Spleen (tissue), 11 donors: ENCODE data around the gene TGM3. TPM values are rescaled to one million over a fixed set of nuclear protein-coding genes. Genes with fewer than 3 reads are reported as not detected.

Experiments
- DNase-seq: peaks from one replicate; pipeline ENCODE4 v3.0.0-alpha.2; 2020
- H3K27ac ChIP-seq, 8 donors: fragments of 200-600 bp; sonication (generic) in 7 of 8; 1 replicate in 4 of 8; 2 replicates in 4 of 8; pipeline versions ENCODE4 v1.5.0 to v1.8.0; 2016 to 2021; ENCODE audit warnings: inconsistent platforms in 4 of 8, mild to moderate bottlenecking in 4 of 8, moderate library complexity in 1 of 8
- H3K27me3 ChIP-seq, 7 donors: fragments of 200-600 bp; sonication (generic) in 6 of 7; replicated peaks in 1 of 7; 1 replicate in 4 of 7; 2 replicates in 3 of 7; pipeline versions ENCODE4 v1.5.0 to v1.8.0; 2016 to 2021; ENCODE audit warnings: inconsistent platforms in 3 of 7, mild to moderate bottlenecking in 1 of 7
- H3K36me3 ChIP-seq, 6 donors: fragments of 200-600 bp; sonication (generic) in 5 of 6; 1 replicate in 4 of 6; 2 replicates in 2 of 6; pipeline versions ENCODE4 v1.5.0 to v1.8.0; 2016 to 2021; ENCODE audit warnings: inconsistent platforms in 2 of 6
- H3K4me1 ChIP-seq, 6 donors: fragments of 200-600 bp; sonication (generic) in 5 of 6; 1 replicate in 3 of 6; 2 replicates in 3 of 6; pipeline versions ENCODE4 v1.5.0 to v1.8.0; 2016 to 2021; ENCODE audit warnings: inconsistent platforms in 3 of 6
- H3K4me3 ChIP-seq, 8 donors: fragments of 200-600 bp; sonication (generic) in 7 of 8; 1 replicate in 4 of 8; 2 replicates in 4 of 8; pipeline versions ENCODE4 v1.5.0 to v1.8.0; 2016 to 2021; ENCODE audit warnings: inconsistent platforms in 4 of 8, mild to moderate bottlenecking in 4 of 8, moderate library complexity in 2 of 8
- H3K9me3 ChIP-seq, 8 donors: fragments of 200-600 bp; sonication (generic) in 7 of 8; 1 replicate in 4 of 8; 2 replicates in 4 of 8; pipeline versions ENCODE4 v1.5.0 to v1.8.0; 2016 to 2021; ENCODE audit warnings: inconsistent platforms in 4 of 8
- CTCF ChIP-seq, 11 experiments: fragments of 200-600 bp in 7 of 11; fragments of 450-650 bp in 4 of 11; sonication (generic) in 4 of 11; IDR thresholded peaks in 8 of 11; conservative IDR thresholded peaks in 3 of 11; 1 replicate in 7 of 11; 2 replicates in 4 of 11; pipeline versions ENCODE4 v1.4.0 to v1.8.0; 2016 to 2021; ENCODE audit warnings: antibody characterized with exemption in 11 of 11, inconsistent platforms in 4 of 11, mild to moderate bottlenecking in 1 of 11
- POLR2A ChIP-seq, 3 donors: fragments of 450-650 bp; IDR thresholded peaks; one replicate each; pipeline ENCODE4 v1.5.1; 2017; ENCODE audit warnings: antibody characterized with exemption in 3 of 3, mild to moderate bottlenecking in 1 of 3
- POLR2AphosphoS5 ChIP-seq, 3 donors: sonication (generic); formaldehyde crosslinking; IDR thresholded peaks; one replicate each; pipeline ENCODE4 v1.5.1; 2017; ENCODE audit warnings: antibody characterized with exemption in 3 of 3
- WGBS, 5 donors: extraction: QIAGEN DNeasy Blood & Tissue Kit in 3 of 5; methylation state at CpG; one replicate each; pipeline versions ENCODE4 v1.1.5 to v1.1.7; 2013 to 2018; 5-methylcytosine and 5-hydroxymethylcytosine counted together
- intact Hi-C: fragments of 100-400 bp; cut with DNase I; formaldehyde crosslinking; loops from one replicate; pipeline ENCODE4 v1.15.0; 2023; ENCODE audit warnings: low total_unique reads
- polyA plus RNA-seq, 3 donors: library from polyadenylated mRNA; stranded (reverse); fragments of 200-250 nt; gene quantifications; one replicate each; pipeline ENCODE4 v1.2.1, GENCODE V29; 2013
- total RNA-seq, 7 donors: library from RNA; depleted of rRNA in 3 of 7; stranded (reverse); fragments of >200 nt in 3 of 7; fragmentation: NEBNext Ultra II Directional in 4 of 7; extraction: Animal tissue kit (Norgen Biotek cat#: 25700) in 4 of 7; gene quantifications; one replicate each; pipeline versions ENCODE4 v1.1.0 to v1.2.1, GENCODE V29; 2016 to 2021
- donor health status: healthy with polysubstance abuse.
- donor health status: DM: no; HTN: no; CAD: no; lungs with moderate emphysema.
- donor health status: DM: no; HTN: no; CAD: no.
- donor health status: Bipolar disorder and iron deficiency.
- donor health status: healthy.
- donor health status: DM: no; HTN: no; CAD: no.
- donor health status: DM: yes; HTN: yes; CAD: no.

Gene TGM3
- total and polyA plus RNA-seq, 10 donors, result 0.09 to 0.64 (median 0.43) TPM; not detected in 3

GRCh38 chr20:2374346-2375125, 78.7 kb downstream of the TGM3 start:
- no peaks in the 10 kb centered on the region for H3K9me3 ChIP-seq
- H3K4me1 ChIP-seq, result peaks cover 0 to 8% (median 4%) of the 10 kb centered on the region in 6 donors
- H3K27ac ChIP-seq, result no peak overlapping the region
- WGBS, 5 donors, result 73 to 87% (median 86%) methylated on average over 7 to 9 of the region's 9 CpGs
- no peak for DNase-seq
- H3K4me3 ChIP-seq, result no peak overlapping the region
- intact Hi-C loops, result no loop called here
- H3K36me3 ChIP-seq, result no peaks in the 10 kb centered on the region
- no peak for TF ChIP-seq POLR2AphosphoS5 (IDR thresholded peaks at IDR 0.05)
- no peak for TF ChIP-seq POLR2A (IDR thresholded peaks at IDR 0.05)
- TF ChIP-seq CTCF (IDR thresholded peaks at IDR 0.05 in 8 of 11, conservative IDR thresholded peaks at IDR 0.05 in 3 of 11), result no peak
- peaks cover 0 to 40% (median 0%) of the 10 kb centered on the region in 7 donors for H3K27me3 ChIP-seq

- TF ChIP-seq POLR2AphosphoS5 (IDR thresholded peaks at IDR 0.05) (no peak), CTCF (IDR thresholded peaks at IDR 0.05 in 8 of 11, conservative IDR thresholded peaks at IDR 0.05 in 3 of 11) (no peak), POLR2A (IDR thresholded peaks at IDR 0.05) (no peak)
- no peak overlapping the region for H3K4me3 ChIP-seq
- H3K4me1 ChIP-seq, result peaks cover 0 to 13% (median 6%) of the 10 kb centered on the region in 6 donors
- H3K36me3 ChIP-seq, result no peaks in the 10 kb centered on the region
- intact Hi-C loops, result no loop called here
- H3K27me3 ChIP-seq, result peaks cover 0 to 22% (median 0%) of the 10 kb centered on the region in 7 donors
- no peak overlapping the region for H3K27ac ChIP-seq
- no peaks in the 10 kb centered on the region for H3K9me3 ChIP-seq
- DNase-seq, result no peak
- WGBS, 5 donors, result 90 to 96% (median 91%) methylated on average over 7 of the region's 7 CpGs
These were observed 83.1 kb downstream of the TGM3 start for GRCh38 chr20:2378893-2379292.

- H3K4me3 ChIP-seq, result no peak overlapping the region
- H3K27ac ChIP-seq, result no peak overlapping the region
- no peak for TF ChIP-seq POLR2AphosphoS5 (IDR thresholded peaks at IDR 0.05)
- no peak for TF ChIP-seq CTCF (IDR thresholded peaks at IDR 0.05 in 8 of 11, conservative IDR thresholded peaks at IDR 0.05 in 3 of 11)
- TF ChIP-seq POLR2A (IDR thresholded peaks at IDR 0.05), result no peak
- H3K4me1 ChIP-seq, result peaks cover 0 to 13% (median 6%) of the 10 kb centered on the region in 6 donors
- DNase-seq, result no peak
- no peaks in the 10 kb centered on the region for H3K9me3 ChIP-seq
- H3K27me3 ChIP-seq, result peaks cover 0 to 23% (median 0%) of the 10 kb centered on the region in 7 donors
- 8 to 21% (median 16%) methylated on average over 9 of the region's 9 CpGs for WGBS, 5 donors
- intact Hi-C loops, result no loop called here
- no peaks in the 10 kb centered on the region for H3K36me3 ChIP-seq
These were observed 83.9 kb downstream of the TGM3 start for GRCh38 chr20:2379511-2380229.

GRCh38 chr20:2380601-2381000, 84.8 kb downstream of the TGM3 start, which contains the start of gene TGM6:
Gene TGM6 (plus strand): TSS chr20:2380901. CDS start chr20:2380969, 68 bp downstream.
- H3K4me1 ChIP-seq, result peaks cover 0 to 13% (median 6%) of the 10 kb centered on the region in 6 donors
- DNase-seq, result no peak
- no peak within 1 kb of the TSS for H3K4me3 ChIP-seq
- TF ChIP-seq CTCF (IDR thresholded peaks at IDR 0.05 in 8 of 11, conservative IDR thresholded peaks at IDR 0.05 in 3 of 11), result no peak
- no peaks in the 10 kb centered on the region for H3K36me3 ChIP-seq
- no peaks in the 10 kb centered on the region for H3K9me3 ChIP-seq
- WGBS, 5 donors, result 81 to 84% (median 81%) methylated on average over 10 of the region's 10 CpGs
- H3K27ac ChIP-seq, result no peak within 1 kb of the TSS
- H3K27me3 ChIP-seq, result peaks cover 0 to 29% (median 0%) of the 10 kb centered on the region in 7 donors
- intact Hi-C loops, result no loop called here
